A673 (cell line): ENCODE data around the gene CHTOP. TPM values are rescaled to one million over a fixed set of nuclear protein-coding genes. Genes with fewer than 3 reads are reported as not detected.

Source experiments
- BruUV-seq: library from RNA; stranded (reverse); fragments of 400-500 nt; replicated peaks from 2 replicates; lab custom pipeline; 2021; lab: Mats Ljungman, UMichigan
- CTCF ChIA-PET: fragments of 300-600 bp; sonication (Branson Sonifier 250); formaldehyde crosslinking; loops from one replicate; lab custom pipeline; 2022; ENCODE audit warnings: antibody characterized with exemption; lab: Charles Lee
- POLR2A ChIA-PET: fragments of 300-600 bp; sonication (Branson Sonifier 250); formaldehyde crosslinking; loops from one replicate; lab custom pipeline; 2022; ENCODE audit warnings: antibody characterized with exemption; ENCODE audit not compliant: low non-redundant PET; lab: Charles Lee
- DNase-seq: peaks from one replicate; pipeline ENCODE4 v3.0.0-alpha.2; 2015; ENCODE audit warnings: low spot score
- H3K27ac ChIP-seq: fragments of 200-600 bp; sonication (generic); 2 replicates; pipeline ENCODE4 v1.5.1; 2016; ENCODE audit warnings: mixed run types, low read depth, mild to moderate bottlenecking, mixed read lengths, antibody characterized with exemption, low read length; ENCODE audit not compliant: poor library complexity, severe bottlenecking
- H3K27me3 ChIP-seq: fragments of 200-600 bp; sonication (generic); replicated peaks from 2 replicates; pipeline ENCODE4 v1.6.1; 2017; ENCODE audit warnings: mixed run types, low read depth, mild to moderate bottlenecking, mixed read lengths, antibody characterized with exemption, low read length; ENCODE audit not compliant: insufficient read depth, poor library complexity
- H3K36me3 ChIP-seq: fragments of 200-600 bp; sonication (generic); 2 replicates; pipeline ENCODE4 v1.6.1; 2016; ENCODE audit warnings: mixed run types, mild to moderate bottlenecking, mixed read lengths, antibody characterized with exemption, low read length; ENCODE audit not compliant: insufficient read depth, poor library complexity, severe bottlenecking
- H3K4me1 ChIP-seq: fragments of 200-600 bp; sonication (generic); 2 replicates; pipeline ENCODE4 v1.6.1; 2017; ENCODE audit warnings: mixed run types, mild to moderate bottlenecking, mixed read lengths, antibody characterized with exemption, low read length; ENCODE audit not compliant: insufficient read depth, poor library complexity, severe bottlenecking
- H3K4me3 ChIP-seq: fragments of 200-600 bp; sonication (generic); 2 replicates; pipeline ENCODE4 v1.5.1; 2016; ENCODE audit warnings: low read depth, mixed run types, mild to moderate bottlenecking, mixed read lengths, low read length; ENCODE audit not compliant: poor library complexity, severe bottlenecking
- H3K9me3 ChIP-seq: fragments of 200-600 bp; sonication (generic); 2 replicates; pipeline ENCODE4 v1.6.1; 2016; ENCODE audit warnings: mixed run types, low read depth, mild to moderate bottlenecking, mixed read lengths, antibody characterized with exemption, low read length; ENCODE audit not compliant: poor library complexity, severe bottlenecking
- CTCF ChIP-seq: fragments of 300-800, 200-600 bp; sonication (generic); conservative IDR thresholded peaks from 2 replicates; pipeline ENCODE4 v1.5.1; 2017; ENCODE audit warnings: low read depth, mild to moderate bottlenecking, antibody characterized with exemption, low read length, moderate library complexity, mixed read lengths
- EZH2 ChIP-seq: fragments of 200-600 bp; sonication (generic); IDR thresholded peaks from 2 replicates; pipeline ENCODE4 v1.6.1; 2017; ENCODE audit warnings: borderline replicate concordance, low read depth, mild to moderate bottlenecking, mixed read lengths, antibody characterized with exemption, low read length; ENCODE audit not compliant: poor library complexity, severe bottlenecking
- intact Hi-C: fragments of 100-400 bp; cut with micrococcal nuclease; formaldehyde crosslinking; loops from one replicate; pipeline ENCODE4 v1.10.0; 2022; ENCODE audit not compliant: unreplicated experiment
- total RNA-seq: library from RNA; stranded (reverse); gene quantifications from 2 replicates; pipeline ENCODE4 v1.2.3, GENCODE V29; 2021

The CHTOP gene
- total RNA-seq, 1 experiment from 2014 or later = 101 TPM

DNA sequence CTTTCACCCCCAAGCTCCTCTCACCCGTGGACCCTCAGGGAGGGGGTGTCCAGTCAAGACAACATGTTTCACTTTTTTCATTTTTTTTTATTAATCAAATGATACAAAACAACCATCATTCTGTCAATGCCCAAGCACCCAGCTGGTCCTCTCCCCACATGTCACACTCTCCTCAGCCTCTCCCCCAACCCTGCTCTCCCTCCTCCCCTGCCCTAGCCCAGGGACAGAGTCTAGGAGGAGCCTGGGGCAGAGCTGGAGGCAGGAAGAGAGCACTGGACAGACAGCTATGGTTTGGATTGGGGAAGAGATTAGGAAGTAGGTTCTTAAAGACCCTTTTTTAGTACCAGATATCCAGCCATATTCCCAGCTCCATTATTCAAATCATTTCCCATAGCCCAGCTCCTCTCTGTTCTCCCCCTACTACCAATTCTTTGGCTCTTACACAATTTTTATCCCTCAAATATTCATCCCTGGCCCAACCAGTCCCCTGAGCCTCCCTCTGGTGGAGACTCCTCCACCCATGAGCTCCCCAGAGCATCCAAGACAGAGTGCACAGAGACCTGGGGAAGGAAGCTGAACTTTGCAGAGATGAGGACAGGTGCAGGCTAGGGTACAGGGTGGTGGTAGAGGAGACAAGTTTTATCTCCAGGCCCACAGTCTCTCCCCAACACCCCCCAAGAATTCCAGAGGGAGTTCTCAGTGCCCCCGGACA, 19.5 kb upstream of the CHTOP start:
- no peak for DNase-seq
- TF ChIP-seq EZH2 = no peak
- TF ChIP-seq CTCF = no peak
- no peak overlapping the region for H3K27ac ChIP-seq
- intact Hi-C loops = no loop called here
- no peaks in the 10 kb centered on the region for H3K9me3 ChIP-seq
- no peaks in the 10 kb centered on the region for H3K27me3 ChIP-seq
- no peaks in the 10 kb centered on the region for H3K4me1 ChIP-seq
- no peak overlapping the region for H3K4me3 ChIP-seq
- ChIA-PET POLR2A (no interaction called here), CTCF (no interaction called here)
- no TSS peak for BruUV-seq
- no peaks in the 10 kb centered on the region for H3K36me3 ChIP-seq

GRCh38 chr1:153614906-153615305, 19.0 kb upstream of the CHTOP start:
- no peak for DNase-seq
- no peaks in the 10 kb centered on the region for H3K27me3 ChIP-seq
- TF ChIP-seq EZH2 = no peak
- no peaks in the 10 kb centered on the region for H3K4me1 ChIP-seq
- ChIA-PET POLR2A (no interaction called here), CTCF (no interaction called here)
- no peaks in the 10 kb centered on the region for H3K9me3 ChIP-seq
- intact Hi-C loops = no loop called here
- H3K27ac ChIP-seq = no peak overlapping the region
- BruUV-seq = no TSS peak
- H3K4me3 ChIP-seq = no peak overlapping the region
- H3K36me3 ChIP-seq = no peaks in the 10 kb centered on the region

GRCh38 chr1:153615406-153615805, 18.5 kb upstream of the CHTOP start:
- Histone ChIP-seq H3K9me3 (no peaks in the 10 kb centered on the region), H3K4me1 (no peaks in the 10 kb centered on the region), H3K36me3 (no peaks in the 10 kb centered on the region), H3K4me3 (no peak overlapping the region), H3K27me3 (no peaks in the 10 kb centered on the region), H3K27ac (no peak overlapping the region)
- intact Hi-C loops = no loop called here
- ChIA-PET POLR2A (no interaction called here), CTCF (no interaction called here)
- TF ChIP-seq EZH2 (no peak), CTCF (no peak)
- no peak for DNase-seq
- no TSS peak for BruUV-seq
